Caco-2 (cell line): Measurements from ENCODE around the gene DROSHA. TPM values are rescaled to one million over a fixed set of nuclear protein-coding genes. Genes with fewer than 3 reads are reported as not detected.

Experiments
- BruUV-seq: library from RNA; stranded (reverse); fragments of 400-500 nt; replicated peaks from 2 replicates; lab custom pipeline; 2021; lab: Mats Ljungman, UMichigan
- CTCF ChIA-PET: fragments of 300-600 bp; sonication (Branson Sonifier 250); formaldehyde crosslinking; loops from one replicate; lab custom pipeline; 2022; ENCODE audit warnings: antibody characterized with exemption; lab: Charles Lee
- POLR2A ChIA-PET: fragments of 300-600 bp; sonication (Branson Sonifier 250); formaldehyde crosslinking; loops from one replicate; lab custom pipeline; 2022; ENCODE audit warnings: antibody characterized with exemption; lab: Charles Lee
- DNase-seq, 2 experiments: peaks; one replicate each; pipeline versions ENCODE4 v3.0.0 to v3.0.0-alpha.2; 2020 to 2022
- H3K27me3 ChIP-seq: replicated peaks from 2 replicates; pipeline ENCODE4 v1.6.0; 2011; ENCODE audit warnings: low read length; ENCODE audit not compliant: control insufficient read depth, insufficient read depth
- H3K36me3 ChIP-seq: 2 replicates; pipeline ENCODE4 v1.5.1; 2011; ENCODE audit warnings: low read length; ENCODE audit not compliant: control insufficient read depth, insufficient read depth
- H3K4me1 ChIP-seq: fragments of 250-450 bp; sonication (Bioruptor Pico); 2 replicates; pipeline ENCODE4 v1.5.1; 2020; ENCODE audit warnings: mild to moderate bottlenecking
- H3K4me3 ChIP-seq: 2 replicates; pipeline ENCODE4 v1.5.1; 2011; ENCODE audit warnings: low read depth, mild to moderate bottlenecking, control low read depth, low read length
- H3K9me3 ChIP-seq: fragments of 250-450 bp; sonication (Bioruptor Pico); 2 replicates; pipeline ENCODE4 v1.5.1; 2020; ENCODE audit warnings: mild to moderate bottlenecking, moderate library complexity
- H3K27ac Mint-ChIP-seq: one replicate; pipeline ENCODE4 v1.8.0; 2022; ENCODE audit warnings: mixed read lengths; ENCODE audit not compliant: unreplicated experiment
- H3K27me3 Mint-ChIP-seq: one replicate; pipeline ENCODE4 v1.8.0; 2022; ENCODE audit warnings: mixed read lengths; ENCODE audit not compliant: insufficient read depth, unreplicated experiment
- H3K36me3 Mint-ChIP-seq: one replicate; pipeline ENCODE4 v1.8.0; 2022; ENCODE audit warnings: mild to moderate bottlenecking, mixed read lengths; ENCODE audit not compliant: insufficient read depth, unreplicated experiment
- H3K4me1 Mint-ChIP-seq: one replicate; pipeline ENCODE4 v1.8.0; 2022; ENCODE audit warnings: low read depth, mixed read lengths; ENCODE audit not compliant: unreplicated experiment
- H3K4me3 Mint-ChIP-seq: one replicate; pipeline ENCODE4 v1.8.0; 2022; ENCODE audit warnings: mild to moderate bottlenecking, moderate library complexity, mixed read lengths; ENCODE audit not compliant: unreplicated experiment
- H3K9me3 Mint-ChIP-seq: one replicate; pipeline ENCODE4 v1.8.0; 2022; ENCODE audit warnings: mixed read lengths; ENCODE audit not compliant: unreplicated experiment
- intact Hi-C: fragments of 100-400 bp; cut with micrococcal nuclease; formaldehyde crosslinking; loops from one replicate; pipeline ENCODE4 v1.10.0; 2022; ENCODE audit not compliant: unreplicated experiment
- total RNA-seq: library from RNA; stranded (reverse); gene quantifications from 2 replicates; pipeline ENCODE4 v1.2.3, GENCODE V29; 2022
- TF ChIP-seq, protein P1 (sequence below), 2 experiments: fragments of 200-600 bp in 1 of 2; IDR thresholded peaks; 1 replicate in 1 of 2; 2 replicates in 1 of 2; pipeline versions ENCODE4 v1.5.1 to v1.8.0; 2011 to 2022; ENCODE audit warnings: antibody characterized with exemption in 1 of 2, control low read depth in 1 of 2, inconsistent platforms in 1 of 2, low read depth in 1 of 2, low read length in 1 of 2, mild to moderate bottlenecking in 1 of 2, moderate library complexity in 1 of 2; ENCODE audit not compliant: insufficient read depth in 1 of 2, severe bottlenecking in 1 of 2, unreplicated experiment in 1 of 2

DROSHA gene
- total RNA-seq, 1 experiment from 2014 or later: 88.4 TPM

DNA sequence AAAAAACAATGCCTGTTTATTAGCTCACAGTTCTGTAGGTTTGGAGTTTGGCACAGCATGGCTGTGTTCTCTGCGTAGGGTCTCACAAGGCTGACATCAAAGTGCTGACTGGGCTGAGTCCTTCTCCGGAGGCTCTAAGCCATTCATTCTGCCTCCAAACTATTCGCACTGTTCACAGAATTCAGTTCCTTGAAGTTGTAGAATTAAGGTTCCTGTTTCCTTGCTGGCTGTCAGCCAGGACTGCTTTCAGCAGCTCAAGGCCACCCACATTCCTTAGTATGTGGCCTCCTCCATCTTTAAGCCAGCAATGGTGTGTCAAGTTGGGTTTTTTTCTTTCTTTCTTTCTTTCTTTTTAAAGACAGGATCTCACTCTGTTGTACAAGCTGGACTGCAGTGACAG is 176.6 kb downstream of the DROSHA start:
- CTCF ChIA-PET: no interaction called here
- Mint-ChIP-seq H3K36me3 (peaks cover 5% of the 10 kb centered on the region), H3K27ac (no peak overlapping the region), H3K4me1 (peaks cover 6% of the 10 kb centered on the region), H3K4me3 (no peak overlapping the region), H3K27me3 (peaks cover 20% of the 10 kb centered on the region), H3K9me3 (no peaks in the 10 kb centered on the region)
- Histone ChIP-seq H3K36me3 (no peaks in the 10 kb centered on the region), H3K27me3 (no peaks in the 10 kb centered on the region), H3K4me3 (no peak overlapping the region), H3K4me1 (no peaks in the 10 kb centered on the region), H3K9me3 (no peaks in the 10 kb centered on the region)
- BruUV-seq: no TSS peak
- intact Hi-C loops: no loop called here
- DNase-seq: no peak
- POLR2A ChIA-PET: no interaction called here
- TF ChIP-seq, protein P1, sequence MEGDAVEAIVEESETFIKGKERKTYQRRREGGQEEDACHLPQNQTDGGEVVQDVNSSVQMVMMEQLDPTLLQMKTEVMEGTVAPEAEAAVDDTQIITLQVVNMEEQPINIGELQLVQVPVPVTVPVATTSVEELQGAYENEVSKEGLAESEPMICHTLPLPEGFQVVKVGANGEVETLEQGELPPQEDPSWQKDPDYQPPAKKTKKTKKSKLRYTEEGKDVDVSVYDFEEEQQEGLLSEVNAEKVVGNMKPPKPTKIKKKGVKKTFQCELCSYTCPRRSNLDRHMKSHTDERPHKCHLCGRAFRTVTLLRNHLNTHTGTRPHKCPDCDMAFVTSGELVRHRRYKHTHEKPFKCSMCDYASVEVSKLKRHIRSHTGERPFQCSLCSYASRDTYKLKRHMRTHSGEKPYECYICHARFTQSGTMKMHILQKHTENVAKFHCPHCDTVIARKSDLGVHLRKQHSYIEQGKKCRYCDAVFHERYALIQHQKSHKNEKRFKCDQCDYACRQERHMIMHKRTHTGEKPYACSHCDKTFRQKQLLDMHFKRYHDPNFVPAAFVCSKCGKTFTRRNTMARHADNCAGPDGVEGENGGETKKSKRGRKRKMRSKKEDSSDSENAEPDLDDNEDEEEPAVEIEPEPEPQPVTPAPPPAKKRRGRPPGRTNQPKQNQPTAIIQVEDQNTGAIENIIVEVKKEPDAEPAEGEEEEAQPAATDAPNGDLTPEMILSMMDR (IDR thresholded peaks at IDR 0.05; ENCODE audit: insufficient read depth in 1 of 2, low read depth in 1 of 2, low read length in 1 of 2, severe bottlenecking in 1 of 2, unreplicated experiment in 1 of 2): no peak

Other genes with a start within 250 kb of the DROSHA start
- 27.9 and 31.9 TPM in 2 replicates for gene C5orf22, start 208 bp upstream of the DROSHA start, total RNA-seq
- 0.16 and 0.91 TPM in 2 replicates for gene PDZD2, start 107.0 kb upstream of the DROSHA start, total RNA-seq